Stimulated activated CD4-positive, alpha-beta T cell treated with anti-CD3 and anti-CD28 coated beads, Interleukin-12 subunit alpha, Interleukin-12 subunit beta, amount 100 ng/mL, for 48 hours (primary cell): ENCODE data around the gene LCN12.

ENCODE experiments used
- DNase-seq, 3 donors: peaks; one replicate each; pipeline ENCODE4 v3.0.0-alpha.2; 2020; ENCODE audit warnings: low read depth in 2 of 3, low spot score in 1 of 3

LCN12 gene

GRCh38 chr9:136957461-136957860 is 5.4 kb downstream of the LCN12 start:
- no peak for DNase-seq

DNA sequence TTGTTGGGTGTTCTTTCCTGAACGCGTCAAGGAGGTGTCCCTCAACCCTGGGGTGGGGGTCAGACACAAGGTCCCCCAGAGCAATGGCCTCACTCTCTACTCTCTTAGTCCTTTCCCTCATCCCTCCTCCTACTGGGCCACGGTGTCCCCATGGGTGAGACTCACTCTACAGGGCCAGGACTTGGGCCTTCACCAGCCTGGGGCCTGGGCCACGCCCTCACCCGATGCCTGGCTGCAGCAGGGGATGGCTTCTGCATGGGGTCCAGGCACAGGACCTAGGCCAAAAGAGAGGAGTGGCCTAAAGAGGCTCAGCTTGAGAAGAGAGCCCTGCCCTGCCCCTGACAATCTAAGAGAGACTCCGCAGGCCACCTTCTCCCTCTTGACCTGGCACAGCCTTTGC is 5.8 kb downstream of the LCN12 start:
- no peak for DNase-seq

- DNase-seq: no peak
Observed at GRCh38 chr9:136958473-136958872, 6.4 kb downstream of the LCN12 start.

- no peak for DNase-seq
Observed at GRCh38 chr9:136958898-136959850, 7.1 kb downstream of the LCN12 start.

DNA sequence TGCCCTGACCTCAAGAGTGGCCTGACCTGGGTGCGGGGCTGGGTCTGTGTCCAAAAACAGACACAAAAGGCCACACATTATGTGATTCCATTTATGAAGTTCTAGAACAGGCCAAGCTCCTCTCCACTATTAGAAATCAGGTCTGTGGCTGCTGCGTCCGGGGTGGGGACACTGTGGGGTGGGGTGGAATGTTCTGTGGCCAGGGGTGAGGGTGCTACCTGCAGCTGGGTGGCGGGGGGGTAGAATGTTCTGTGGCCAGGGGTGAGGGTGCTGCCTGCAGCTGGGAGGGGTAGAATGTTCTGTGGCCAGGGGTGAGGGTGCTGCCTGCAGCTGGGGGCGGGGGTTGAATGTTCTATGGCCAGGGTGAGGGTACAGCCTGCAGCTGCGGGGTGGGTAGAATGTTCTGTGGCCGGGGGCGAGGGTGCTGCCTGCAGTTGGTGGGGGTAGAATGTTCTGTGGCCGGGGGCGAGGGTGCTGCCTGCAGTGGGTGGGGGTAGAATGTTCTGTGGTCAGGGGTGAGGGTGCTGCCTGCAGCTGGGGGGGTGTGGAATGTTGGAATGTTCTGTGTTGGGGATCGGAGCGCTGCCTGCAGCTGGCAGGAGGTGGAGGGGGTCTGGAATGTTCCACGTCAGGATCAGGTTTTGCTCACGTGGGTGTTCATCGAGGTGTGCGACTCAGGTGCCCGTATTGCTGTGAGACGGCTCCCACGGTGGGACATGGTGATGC is 8.3 kb downstream of the LCN12 start:
- no peak for DNase-seq

DNA sequence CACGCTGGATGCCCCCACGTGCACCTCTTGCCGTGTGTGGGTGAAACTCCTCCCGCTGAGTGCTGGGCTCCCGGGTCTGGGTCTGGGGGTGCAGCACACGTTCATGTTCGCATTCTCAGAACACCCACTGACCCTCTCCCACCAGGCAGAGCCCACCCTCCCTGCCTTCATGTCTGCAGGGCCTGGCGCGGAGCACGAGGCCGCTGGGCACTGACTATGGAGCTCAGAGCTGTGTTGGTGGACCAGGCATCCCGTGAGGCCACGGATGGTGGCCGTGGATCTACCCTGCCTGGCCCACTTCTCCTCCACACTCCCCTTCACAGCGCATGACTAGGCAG is 8.8 kb downstream of the LCN12 start:
- no peak for DNase-seq

DNA sequence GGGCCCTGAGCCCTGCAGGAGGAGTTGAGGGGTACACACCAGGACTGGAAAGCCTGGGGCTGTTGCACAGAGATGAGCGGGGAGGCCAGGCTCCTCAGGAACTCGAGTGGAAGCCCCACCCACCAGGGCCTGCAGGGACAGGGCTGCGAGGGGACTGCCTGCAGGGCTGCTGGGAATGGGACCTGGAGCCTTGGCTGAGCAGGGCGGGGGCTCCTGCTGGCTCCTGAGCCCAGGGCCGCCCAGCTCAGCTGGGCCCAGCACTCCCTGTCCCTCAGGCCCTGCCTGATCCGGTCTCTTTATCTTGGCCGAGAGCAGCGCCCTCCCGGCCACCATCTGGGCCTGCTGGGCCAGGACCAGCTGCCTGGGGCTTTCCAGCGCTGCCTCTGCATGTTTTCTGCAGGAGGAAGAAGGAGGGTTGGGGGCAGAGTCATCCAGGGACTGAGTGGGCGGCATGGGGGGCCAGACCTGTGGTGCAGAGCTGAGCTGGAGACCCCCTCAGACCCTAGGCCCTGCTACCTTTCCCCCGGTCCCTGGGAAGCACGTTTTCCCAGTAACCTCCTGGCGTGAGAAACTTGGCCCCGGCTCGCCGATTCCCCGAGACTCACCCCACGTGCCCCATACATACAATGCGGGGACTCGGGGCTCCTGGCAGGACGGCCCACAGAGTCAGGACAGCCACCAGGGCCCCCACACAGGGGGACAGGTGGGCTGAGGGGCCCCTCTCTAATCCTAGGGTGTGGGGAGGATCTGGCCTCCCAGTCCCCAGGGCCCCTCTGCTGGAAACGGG is 9.4 kb downstream of the LCN12 start:
- no peak for DNase-seq

GRCh38 chr9:136962163-136962562 is 10.1 kb downstream of the LCN12 start:
- DNase-seq: no peak

- DNase-seq: no peak
Observed at GRCh38 chr9:136962701-136963248, 10.7 kb downstream of the LCN12 start.

DNA sequence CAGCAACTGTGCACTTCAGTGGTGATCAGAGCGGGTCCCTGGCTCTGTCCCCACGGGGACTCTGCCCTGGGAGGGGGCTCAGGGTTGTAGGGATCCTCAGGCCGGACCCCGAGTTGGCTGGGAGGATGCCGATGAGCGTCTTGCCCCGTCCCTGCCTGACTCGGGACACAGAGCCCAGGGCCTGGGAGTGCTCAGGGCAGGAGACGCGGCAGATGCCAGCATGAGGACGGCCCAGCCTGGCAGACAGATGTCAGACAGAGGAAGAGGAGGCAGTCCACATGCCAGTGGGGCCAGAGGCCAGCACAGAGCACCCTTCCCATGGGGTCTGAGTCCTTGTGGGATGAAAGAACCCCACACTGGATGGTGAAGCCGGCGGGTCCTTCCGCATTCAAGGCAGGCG is 11.3 kb downstream of the LCN12 start:
- no peak for DNase-seq

DNA sequence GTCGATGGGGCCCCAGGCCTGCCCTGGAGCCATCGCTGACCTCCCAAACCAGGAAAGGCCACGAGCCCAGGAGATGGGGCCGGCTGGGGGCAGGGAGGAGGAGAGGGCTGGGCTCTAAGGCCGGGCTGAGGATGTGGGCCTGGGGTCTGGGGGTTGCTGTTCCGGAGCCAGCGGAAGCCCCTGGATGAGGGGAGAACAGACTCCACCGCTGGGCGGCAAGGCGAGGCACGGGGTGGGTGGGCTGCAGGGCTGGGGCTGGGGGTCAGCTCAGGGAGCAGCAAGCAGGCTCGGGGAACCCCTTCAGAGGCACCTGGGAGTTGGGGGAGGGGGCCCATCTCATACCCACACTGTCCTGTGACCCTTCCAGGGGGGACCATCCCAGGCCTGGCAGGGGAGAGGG is 11.7 kb downstream of the LCN12 start:
- no peak for DNase-seq

DNA sequence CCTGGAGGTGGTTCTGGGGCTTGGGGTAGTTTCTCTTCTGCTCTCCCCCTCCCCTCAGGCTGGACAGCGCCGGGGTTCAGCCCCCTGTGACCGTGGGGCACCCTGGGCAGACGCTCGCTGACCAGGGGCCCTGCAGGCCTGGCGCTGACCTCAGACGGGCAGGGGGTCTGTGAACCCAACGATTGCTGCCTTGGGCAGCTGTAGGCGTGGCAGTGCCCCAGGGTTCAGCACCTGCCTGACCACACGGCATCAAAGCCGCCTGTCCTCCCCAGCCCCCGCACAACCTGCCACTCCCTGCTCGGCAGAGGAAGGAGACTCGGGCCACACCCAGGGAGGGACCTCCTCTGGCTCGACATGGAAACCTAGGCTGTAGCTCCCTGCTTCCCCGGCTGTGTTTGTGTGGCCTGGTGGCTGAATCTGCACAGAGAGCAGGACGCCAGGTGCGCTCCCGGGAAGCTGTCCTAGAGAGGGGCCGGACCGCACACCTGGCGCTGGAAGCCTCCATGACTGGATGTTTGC is 12.2 kb downstream of the LCN12 start:
- no peak for DNase-seq

DNA sequence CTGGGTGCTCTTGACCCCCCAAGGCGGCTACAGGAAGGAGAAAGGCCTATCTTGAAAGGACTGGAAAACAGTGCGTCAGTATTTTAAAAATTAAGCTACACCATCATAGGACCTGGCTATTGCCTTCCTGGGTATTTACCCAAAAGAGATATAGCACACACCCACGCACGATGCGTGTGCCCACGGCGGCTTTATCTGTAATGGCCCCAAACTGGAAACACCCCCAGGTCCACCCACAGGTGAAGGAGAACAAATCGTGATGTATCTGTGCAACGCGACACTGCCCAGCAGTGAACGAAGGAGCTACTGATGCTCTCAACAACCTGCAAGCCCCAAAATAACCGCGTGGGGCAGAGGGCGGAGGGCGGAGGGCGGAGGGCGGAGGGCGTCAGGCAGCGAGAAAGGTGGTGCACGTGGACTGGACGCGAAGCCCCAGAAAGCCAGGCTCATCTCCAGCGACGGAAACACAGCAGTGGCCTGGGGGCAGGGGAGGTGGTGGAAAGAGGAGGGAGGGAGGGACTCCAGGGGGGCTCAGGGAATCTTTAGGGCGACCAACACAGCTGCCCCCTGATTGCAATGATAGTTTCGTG is 12.9 kb downstream of the LCN12 start:
- no peak for DNase-seq

DNA sequence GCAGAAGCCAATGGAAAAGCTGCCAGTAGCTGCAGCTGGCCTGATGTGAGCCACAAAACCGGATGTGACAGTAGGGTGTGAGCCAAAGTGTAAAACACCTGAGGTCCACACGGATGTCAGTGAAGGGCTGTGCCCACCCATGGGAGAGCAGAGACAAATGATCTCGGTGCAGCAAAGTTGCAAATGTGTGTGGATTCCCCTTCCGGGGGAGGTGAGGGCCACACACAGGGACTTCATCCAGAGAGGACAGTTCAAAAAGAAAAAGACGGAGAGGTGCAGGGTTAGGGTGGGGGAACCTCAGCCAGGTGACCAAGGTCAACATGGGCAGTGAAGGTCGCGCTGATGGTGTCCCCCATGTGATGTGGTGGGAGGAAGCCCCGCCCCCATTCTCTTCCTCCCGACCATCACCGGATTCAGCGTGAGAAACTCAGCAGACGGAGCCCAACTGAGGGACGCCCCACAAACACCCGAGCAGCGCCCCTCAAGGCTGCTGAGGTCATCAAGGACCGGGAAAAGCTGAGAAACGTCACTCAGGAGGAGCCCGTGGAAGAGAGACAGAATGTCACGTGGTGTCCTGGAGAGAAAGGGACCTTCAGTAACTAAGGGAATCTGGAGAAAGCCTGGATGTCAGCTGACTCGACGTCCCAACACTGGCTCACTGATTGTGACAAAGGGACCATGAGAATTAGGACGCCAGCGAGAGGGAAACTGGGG is 13.9 kb downstream of the LCN12 start:
- DNase-seq: no peak

DNA sequence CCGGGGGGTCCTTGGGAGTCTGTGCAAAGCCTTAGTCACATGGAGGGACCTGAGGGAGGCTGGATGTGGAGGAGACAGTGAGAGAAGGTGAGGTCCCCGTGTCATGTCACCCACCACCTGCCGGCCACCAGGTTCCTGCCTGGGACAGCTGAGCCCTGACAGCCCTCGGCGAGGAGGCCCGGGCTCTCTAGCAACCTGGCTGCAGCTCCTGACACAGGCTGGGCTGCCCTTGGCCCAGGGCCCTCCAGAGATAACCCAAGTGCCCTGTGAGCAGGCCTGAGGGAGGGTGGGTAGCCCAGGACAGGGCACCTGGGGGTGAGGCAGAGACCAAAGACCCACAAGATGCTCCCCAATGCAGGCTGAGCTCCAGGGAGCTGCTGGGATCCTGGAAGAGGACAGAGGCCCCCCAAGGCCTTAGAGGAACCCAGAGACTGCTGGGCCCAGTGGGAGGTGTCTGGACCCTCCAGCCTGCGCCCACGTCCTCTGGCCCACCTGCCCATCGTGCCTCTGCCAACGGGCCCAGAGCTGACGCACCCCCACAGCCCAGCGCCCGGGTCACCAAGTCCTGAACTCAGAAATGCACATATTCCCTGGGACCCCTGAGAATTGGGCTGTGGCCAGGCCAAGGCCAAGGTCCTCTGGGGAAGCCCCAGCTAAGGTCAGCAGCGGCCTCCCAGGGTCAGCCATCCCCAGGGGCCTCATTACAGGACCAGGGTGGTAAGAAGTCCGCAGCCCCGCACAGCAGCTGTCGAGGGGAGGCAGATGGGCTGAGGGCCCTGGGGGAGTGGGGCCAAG is 16.5 kb downstream of the LCN12 start:
- no peak for DNase-seq

- no peak for DNase-seq
Observed at GRCh38 chr9:136969150-136969549, 17.1 kb downstream of the LCN12 start.

DNA sequence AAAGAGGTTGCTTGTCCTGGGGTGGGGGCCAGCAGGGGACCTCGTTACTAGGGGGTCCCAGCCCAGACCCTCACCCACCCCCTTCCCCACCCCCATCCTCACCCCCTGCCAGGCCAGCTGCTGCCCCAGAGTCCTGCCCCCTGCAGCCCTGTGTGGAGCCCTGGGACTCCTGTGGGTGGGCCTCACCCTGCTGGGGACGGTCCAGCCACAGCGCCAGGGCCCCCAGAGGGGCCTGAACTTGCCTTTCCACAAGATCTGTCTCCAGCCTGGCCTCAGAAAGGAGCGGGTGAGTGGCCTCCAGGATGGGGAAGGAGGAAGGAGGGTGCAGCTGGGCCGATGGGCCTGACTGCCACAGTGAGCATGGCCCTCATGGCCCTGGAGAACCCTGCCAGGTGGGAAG is 17.7 kb downstream of the LCN12 start:
- no peak for DNase-seq

- no peak for DNase-seq
Observed at GRCh38 chr9:136970361-136970760, 18.3 kb downstream of the LCN12 start.

DNA sequence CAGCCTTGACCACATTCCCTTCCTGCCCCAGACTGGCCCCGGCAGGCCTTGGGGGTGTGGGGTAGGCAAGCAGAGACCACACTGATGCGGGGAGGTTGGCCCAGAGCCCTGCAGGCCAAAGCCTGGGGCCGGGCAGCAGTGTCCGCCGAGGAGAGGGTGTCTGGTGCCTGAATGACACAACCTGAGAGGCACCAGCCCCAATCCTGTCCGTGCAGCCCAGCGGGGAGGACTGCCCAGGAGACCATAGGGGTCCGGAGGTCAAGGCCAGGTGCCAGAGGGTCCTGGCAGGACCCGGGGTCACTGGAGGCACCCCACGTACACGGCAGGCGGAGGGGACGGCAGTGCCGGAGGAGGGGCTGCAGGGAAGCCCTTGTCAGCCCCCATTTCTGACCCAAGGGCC is 19.7 kb downstream of the LCN12 start:
- no peak for DNase-seq
